GM12891 (cell line): ENCODE measurements around the gene CD4.

Experiments
- POLR2A ChIP-seq: IDR thresholded peaks from 2 replicates; pipeline ENCODE4 v1.6.1; 2011; ENCODE audit warnings: low read depth, low read length, control low read depth
- POLR2AphosphoS5 ChIP-seq: IDR thresholded peaks from 2 replicates; pipeline ENCODE4 v1.6.1; 2011; ENCODE audit warnings: low read depth, low read length, control low read depth
- TAF1 ChIP-seq: IDR thresholded peaks from 2 replicates; pipeline ENCODE4 v1.6.1; 2011; ENCODE audit warnings: low read depth, low read length, control low read depth

DNA sequence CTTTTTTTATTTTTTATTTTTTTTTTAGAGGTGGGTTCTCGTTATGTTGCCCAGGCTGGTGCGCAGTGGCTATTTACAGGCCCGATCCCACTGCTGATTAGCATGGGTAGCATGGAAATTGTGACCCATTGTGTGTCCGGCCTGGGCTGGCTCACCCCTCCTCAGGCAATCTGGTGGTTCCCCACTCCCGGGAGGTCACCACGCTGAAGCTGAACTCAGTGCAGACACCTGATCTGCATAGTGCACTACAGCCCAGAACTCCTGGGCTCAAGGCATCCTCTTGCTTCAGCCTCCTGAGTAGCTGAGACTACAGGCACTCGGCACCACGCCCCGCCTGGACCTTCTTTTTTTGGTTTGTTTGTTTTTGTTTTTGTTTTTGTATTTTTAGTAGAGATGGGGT, 5.5 kb upstream of the CD4 start:
- TF ChIP-seq POLR2AphosphoS5 (no peak), POLR2A (no peak), TAF1 (no peak)
